Urothelium cell line (cell line): ENCODE measurements around the gene METTL9.
"Not testable (repeated sequence)": the region's sequence is repeated elsewhere in the genome, so short reads cannot be mapped to it uniquely, and the experiment has no call there.

ENCODE experiments used
- DNase-seq: peaks from one replicate; pipeline ENCODE4 v3.0.0; 2011; ENCODE audit warnings: low spot score, mixed read lengths
- FAIRE-seq: peaks from 2 replicates; lab custom pipeline; 2011; peaks lifted over from hg19 to GRCh38; lab: Jason Lieb, UNC

METTL9 gene

DNA sequence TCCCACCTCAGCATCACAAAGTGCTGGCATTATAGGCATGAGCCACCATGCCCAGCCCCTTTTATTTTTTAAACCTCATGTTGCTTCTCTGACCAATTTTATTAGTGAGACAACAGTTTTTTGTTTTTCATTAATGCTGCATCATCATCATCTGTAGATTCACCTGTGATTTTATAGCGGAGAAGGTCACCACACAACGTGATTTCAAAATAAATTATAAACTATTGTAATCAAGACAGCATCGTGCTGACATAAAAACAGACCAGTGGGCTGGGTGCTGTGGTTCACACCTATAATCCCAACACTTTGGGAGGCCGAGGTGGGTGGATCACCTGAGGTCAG is 28.7 kb upstream of the METTL9 start:
- no peak for DNase-seq

DNA sequence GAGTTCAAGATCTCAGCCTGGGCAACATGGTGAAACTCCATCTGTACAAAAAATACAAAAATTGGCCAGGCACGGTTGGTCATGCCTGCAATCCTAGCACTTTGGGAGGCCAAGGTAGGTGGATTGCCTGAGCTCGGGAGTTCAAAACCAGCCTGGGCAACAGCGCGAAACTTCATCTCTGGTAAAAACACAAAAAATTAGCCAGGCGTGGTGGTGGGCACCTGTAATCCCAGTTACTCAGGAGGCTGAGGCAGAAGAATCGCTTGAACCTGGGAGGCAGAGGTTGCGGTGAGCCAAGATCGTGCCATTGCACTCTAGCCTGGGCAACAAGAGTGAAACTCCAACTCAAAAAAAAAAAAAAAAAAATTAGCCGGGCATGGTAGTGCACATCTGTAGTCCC is 25.9 kb upstream of the METTL9 start:
- FAIRE-seq, DNase-seq: not testable (repeated sequence)

More for the DNA sequence above, 28.7 kb upstream of the METTL9 start:
- no peak for FAIRE-seq

DNA sequence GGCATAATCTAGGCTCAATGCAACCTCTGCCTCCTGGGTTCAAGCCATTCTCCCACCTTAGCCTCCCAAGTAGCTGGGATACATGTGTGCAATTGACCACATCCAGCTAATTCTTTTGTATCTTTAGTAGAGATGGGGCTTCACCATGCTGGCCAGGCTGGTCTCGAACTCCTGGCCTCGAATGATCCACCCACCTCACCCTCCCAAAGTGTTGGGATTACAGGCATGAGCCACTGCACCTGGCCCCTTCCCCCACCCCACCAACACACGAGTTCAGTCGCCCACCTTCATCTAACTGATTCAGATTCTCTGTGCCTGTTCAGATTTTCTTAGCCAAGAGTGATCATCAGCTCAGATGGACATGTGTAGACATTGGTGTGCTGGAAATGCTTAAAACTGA is 25.0 kb upstream of the METTL9 start:
- DNase-seq: no peak
- FAIRE-seq: no peak

DNA sequence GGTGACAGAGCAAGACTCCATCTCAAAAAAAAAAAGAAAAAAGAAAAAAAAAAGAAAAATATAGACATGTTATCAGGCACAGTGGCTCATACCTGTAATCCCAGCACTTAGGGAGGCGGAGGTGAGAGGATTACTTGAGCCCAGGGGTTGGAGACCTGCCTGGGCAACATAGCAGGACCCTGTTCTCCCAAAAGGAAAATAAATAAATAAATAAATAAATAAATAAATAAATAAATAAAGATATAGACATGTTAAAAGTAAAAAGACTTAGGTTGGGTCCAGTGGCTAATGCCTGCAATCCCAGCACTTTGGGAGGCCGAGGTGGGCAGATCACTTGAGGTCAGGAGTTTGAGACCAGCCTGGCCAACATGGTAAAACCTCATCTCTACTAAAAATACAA is 23.1 kb upstream of the METTL9 start:
- not testable (repeated sequence) for DNase-seq, FAIRE-seq

DNA sequence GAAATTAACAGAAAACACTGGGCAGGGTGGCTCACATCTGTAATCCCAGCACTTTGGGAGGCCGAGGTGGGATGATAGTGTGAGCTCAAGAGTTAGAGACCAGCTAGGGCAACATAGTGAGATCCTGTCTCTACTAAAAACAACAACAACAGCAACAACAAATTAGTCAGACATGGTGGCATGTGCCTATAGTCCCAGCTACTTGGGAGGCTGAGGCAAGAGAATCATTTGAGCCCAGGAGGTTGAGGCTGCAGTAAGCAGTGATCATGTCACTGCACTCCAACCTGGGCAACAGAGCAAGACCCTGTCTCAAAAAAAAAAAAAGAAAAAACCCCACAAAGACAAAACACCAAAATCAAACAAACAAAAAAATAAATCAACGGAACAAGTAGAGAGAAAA is 21.9 kb upstream of the METTL9 start:
- not testable (repeated sequence) for FAIRE-seq, DNase-seq

DNA sequence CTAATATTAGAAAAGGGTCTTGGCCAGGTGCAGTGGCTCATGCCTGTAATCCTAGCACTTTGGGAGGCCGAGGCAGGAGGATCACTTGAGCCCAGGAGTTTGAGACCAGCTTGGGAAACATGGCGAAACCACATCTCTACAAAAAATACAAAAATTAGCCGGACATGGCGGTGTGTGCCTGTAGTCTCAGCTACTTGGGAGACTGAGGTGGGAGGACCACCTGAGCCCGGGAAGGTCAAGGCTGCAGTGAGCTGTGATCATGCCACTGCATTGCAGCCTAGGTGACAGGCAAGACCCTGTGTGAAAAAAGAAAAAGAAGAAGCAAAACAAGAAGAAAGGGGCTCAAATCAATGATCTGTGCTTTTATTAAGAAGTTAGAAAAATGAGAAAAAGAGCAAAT is 21.1 kb upstream of the METTL9 start:
- DNase-seq, FAIRE-seq: not testable (repeated sequence)

DNA sequence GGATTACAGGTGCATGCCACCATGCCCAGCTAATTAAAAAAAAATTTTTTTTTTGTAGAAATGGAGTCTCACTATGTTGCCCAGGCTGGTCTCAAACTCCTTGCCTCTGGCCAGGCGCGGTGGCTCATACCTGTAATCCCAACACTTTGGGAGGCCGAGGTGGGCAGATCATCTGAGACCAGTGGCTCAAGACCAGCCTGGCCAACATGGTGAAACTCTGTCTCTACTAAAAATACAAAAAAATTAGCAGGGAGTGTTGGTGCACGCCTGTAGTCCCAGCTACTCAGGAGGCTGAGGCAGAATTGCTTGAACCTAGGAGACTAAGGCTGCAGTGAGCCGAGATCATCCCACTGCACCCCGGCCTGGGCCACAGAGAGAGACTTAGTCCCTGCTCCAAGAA is 19.2 kb upstream of the METTL9 start:
- FAIRE-seq, DNase-seq: not testable (repeated sequence)

DNA sequence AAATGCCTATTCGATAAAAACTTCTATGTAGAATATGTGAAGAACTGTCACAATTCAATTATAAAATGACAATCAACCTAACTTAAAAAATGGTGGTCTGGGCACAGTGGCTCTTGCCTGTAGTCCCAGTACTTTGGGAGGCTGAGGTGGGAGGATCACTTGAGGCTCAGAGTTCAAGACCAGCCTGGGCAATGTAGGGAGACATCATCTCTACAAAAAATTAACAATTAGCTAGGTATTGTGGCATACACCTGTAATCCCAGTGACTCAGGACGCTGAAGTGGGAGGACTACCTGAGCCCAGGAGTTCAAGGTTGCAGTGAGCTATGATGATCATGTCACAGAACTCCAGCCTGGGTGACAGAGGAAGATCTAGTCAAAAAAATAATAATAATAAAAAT is 18.6 kb upstream of the METTL9 start:
- DNase-seq (no peak), FAIRE-seq (no peak)

DNA sequence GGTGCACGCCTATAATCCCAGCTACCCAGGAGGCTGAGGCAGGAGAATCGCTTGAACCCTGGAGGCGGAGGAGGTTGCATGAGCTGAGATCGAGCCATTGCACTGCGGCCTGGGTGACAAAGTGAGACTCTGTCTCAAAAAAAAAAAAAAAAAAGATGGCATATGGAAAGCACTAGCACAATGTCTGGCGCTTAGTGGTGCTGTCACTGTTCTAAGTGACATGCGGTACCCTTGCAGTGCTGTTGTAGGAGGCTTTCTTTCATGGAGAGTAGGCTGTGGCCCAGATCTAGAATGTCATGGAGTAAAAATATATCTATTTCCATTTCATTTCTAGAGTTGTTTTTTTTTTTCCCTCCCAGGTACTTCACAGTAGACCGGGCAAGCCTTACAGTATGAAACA is 14.6 kb upstream of the METTL9 start:
- no peak for DNase-seq
- FAIRE-seq: no peak

DNA sequence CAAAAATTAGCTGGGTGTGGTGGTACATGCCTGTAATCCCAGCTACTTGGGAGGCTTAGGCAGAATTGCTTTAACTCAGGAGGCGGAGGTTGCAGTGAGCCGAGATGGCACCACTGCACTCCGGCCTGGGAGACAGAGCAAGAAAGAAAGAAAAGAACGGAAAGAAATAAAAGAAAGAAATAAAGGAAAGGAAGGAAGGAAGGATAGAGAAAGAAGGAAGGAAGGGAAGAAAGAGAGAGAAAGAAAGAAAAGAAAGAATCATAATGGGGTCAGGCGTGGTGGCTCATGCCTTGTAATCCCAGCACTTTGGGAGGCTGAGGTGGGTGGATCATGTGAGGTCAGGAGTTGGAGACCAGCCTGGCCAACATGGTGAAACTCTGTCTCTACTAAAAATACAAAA is 10.8 kb upstream of the METTL9 start:
- FAIRE-seq: not testable (repeated sequence)

DNA sequence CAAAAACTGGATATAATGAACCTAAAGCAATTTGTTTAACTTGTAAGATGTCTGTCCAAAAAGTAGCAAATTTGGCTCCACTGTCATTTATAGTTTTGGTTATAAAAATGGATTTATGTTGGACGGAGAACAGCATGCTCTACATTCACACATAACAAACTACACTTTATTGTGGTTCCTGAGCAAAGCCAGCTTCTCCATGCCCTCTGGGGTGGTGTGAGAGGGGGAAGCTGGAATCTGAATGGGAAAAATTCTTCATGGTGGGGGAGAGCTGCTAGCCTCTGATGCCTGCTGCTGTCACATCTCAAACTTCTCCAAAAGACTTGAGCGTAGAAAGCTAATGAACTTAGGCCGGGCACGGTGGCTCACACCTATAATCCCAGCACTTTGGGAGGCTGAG is 9.8 kb upstream of the METTL9 start:
- FAIRE-seq: no peak
- DNase-seq: no peak

More for the DNA sequence above, 10.8 kb upstream of the METTL9 start:
- not testable (repeated sequence) for DNase-seq

DNA sequence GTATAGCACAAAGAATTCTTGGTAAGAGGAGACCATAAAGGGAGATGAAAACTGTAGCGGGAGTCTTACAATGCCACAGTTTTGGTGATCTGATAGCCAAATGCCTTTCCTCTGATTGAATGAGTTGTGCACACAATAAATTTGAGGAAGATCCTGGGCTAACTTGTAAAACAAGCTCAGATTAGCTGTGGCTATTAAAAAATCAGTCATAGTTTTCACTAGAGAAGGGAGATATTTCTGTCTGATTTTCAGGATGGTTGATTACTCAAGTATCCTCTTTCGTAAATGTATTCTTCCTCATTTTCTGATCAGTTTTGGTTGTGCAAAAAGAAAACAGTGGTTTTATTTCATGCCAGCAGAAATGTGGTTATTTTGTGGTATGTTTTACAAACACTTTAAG is 9.1 kb upstream of the METTL9 start:
- no peak for FAIRE-seq
- DNase-seq: no peak

DNA sequence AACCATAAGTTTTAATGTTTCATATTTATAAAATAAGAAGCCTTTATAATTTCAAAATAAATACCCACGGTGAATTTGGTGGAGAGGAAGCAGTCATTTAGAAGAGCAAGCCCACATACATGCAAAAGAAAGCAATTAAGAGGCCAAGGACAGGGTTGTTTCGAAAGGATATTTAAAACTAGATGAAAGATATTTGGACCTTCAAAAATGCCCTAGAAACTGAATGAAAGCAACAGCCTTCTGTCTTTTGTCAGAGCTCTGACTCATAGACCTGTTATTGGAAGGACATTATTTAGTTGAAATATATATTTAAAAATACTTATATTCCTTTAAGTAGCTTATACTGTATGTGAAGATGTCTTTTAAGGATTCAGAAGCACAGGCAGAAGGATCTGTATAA is 8.6 kb upstream of the METTL9 start:
- FAIRE-seq (no peak), DNase-seq (no peak)

DNA sequence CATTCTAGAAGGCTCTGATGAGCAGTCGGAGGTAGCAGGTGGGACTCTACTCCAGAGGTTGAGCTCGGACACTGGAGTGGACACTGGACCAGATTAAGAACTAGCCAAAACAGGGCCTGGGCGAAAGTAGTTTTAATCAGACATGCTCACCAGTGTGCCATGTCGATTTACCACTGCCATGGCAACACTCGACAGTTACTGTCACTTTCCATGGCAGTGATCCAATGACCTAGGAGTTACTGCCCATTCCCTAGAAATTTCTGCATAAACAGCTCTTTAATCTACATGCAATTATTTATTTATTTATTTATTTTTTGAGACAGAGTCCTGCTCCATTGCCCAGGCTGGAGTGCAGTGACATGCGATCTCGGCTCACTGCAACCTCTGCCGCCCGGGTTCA is 7.2 kb upstream of the METTL9 start:
- FAIRE-seq: no peak

DNA sequence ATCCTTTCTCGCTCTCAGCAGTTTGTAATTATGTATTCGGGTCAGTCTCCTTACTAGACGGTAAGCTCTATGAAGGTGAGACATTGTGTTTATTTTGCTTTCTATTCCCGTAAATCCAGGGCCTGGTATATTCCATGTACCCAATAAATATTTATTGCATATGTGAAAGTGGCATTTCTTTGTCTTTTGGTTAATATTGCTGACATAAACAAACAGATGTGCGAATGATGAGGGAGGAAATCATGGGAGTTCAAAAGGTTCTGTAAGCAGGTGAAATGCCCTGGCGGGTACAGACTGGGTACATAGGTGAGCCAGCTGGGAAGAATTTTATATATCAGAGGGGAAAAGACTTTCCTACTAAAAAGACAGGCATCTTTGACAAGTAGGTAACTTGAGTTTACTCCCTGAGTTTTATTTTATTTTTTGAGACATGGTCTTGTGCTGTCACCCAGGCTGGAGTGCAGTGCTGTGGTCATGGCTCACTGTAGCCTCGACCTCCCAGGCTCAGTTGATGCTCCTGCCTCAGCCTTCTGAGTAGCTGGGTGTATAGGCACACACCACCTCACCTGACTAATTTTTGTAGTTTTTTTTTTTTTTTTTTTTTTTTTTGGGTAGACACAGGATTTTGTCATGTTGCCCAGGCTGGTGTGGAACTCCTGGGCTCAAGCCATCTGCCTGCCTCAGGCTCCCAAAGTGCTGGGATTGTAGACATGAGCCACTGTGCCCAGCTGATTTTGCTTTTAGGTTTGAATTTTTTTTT is 5.7 kb upstream of the METTL9 start:
- FAIRE-seq (no peak), DNase-seq (no peak)

More for the DNA sequence above, 7.2 kb upstream of the METTL9 start:
- no peak for DNase-seq

DNA sequence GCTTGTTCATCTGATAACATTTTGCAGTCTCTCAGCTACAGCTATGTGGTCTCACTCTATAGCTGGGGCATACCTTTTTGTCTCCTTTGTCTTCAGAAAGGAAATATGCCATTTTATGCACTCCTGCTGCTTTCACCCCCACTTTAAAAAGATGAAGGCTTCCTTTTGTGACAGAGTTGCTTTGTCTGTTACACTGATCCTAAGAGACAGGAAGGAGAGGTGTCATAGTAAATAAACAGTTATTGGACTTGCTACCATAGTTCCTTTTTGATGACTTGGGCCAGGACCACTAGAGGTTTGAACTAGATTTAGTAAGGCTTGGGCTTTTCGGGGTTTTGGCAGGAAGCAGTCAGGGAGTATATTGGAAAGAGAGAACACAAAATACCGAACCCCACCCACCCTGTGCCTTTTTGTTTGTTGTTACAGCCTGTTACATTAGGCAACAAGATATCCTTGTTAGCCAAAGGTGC is 1.8 kb upstream of the METTL9 start:
- DNase-seq: no peak
- no peak for FAIRE-seq

DNA sequence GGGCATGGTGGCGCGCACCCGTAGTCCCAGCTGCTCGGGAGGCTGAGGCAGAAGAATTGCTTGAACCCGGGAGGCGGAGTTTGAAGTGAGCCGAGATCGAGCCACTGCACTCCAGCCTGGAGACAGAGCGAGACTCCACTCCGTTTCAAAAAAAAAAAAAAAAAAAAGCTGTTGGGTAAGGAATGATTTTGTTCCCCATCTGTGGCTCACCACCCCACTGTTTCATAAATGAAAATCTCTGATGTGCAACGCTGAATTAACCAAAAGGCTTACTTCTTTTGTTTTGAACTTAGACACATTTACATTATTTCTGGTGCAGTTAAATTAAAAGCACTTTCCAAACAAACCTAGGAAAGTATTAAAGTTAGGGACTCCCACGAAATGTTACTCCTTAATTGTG is 1.2 kb upstream of the METTL9 start:
- DNase-seq (no peak), FAIRE-seq (no peak)

DNA sequence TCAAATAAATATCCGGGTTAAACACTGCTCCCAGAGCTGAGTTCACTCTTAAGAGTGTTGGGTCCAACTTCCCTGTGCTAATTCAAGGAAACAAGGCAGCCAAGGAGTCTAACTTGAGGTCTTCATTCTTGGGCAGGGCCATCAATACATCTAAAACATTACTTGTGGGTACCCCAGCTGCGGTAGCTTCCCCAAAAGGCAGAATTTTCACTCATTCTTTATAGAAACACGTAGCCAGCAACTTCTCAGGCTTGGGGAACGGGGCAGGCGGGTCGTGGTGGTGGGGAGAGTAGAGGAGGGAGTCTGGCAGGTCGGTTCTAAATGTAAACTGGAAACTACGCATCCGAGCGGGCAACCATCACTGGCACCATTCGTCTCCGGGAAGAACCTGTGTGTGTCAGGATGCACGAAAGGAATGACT is 666 bp upstream of the METTL9 start:
- FAIRE-seq: no peak
- no peak for DNase-seq

DNA sequence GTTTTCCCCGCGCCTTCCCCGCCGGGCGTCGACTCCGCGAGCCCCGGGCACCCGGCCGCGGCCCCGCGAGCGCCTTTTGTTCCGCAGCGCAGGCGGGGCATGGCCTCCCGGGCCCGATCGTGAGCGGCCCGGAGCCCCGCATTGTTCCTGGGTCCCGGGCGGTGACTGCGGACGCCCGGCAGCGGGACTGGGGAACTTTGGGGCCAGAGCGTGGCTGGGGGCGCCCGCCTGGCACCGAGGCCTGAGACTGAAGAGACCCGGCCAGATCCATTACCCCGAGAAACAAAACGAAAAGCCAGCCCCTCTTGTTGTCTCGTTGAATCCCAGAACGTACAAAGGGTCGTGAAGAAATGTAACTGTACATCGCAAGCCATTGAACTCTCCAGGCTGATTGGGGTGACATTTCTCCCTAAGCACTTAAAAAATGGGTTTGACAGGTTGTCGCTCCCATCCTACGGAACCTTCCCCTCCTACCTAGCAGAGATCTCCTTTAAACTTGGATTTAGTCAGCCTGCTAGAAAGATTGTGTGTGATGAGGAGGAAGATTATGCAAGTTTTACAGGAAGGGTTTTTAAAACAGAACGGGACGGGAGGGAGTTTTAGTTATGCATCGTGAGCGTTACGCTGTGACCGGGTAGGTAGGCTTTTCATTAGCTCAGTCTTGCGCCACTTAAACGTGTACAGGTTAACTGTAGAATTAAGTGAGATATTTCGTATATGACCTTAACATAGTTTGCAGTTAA is 825 bp downstream of the METTL9 start:
- FAIRE-seq: no peak
- peak; percentile 7 for DNase-seq

DNA sequence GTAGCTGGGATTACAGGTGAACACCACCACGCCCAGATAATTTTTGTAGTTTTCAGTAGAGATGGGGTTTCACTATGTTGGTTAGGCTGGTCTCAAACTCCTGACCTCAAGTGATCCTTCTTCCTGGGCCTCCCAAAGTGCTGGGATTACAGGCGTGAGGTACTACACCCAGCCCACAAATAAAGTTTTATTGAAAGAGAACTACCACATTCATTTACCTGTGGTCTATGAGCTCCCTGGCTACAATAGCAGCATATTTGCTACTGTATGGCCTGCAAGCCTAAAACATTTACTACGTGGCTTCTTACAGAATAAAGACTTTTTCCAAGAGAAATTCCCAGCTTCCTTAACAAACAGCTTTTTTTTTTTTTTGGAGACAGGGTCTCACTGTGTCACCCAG is 3.4 kb downstream of the METTL9 start:
- no peak for FAIRE-seq

DNA sequence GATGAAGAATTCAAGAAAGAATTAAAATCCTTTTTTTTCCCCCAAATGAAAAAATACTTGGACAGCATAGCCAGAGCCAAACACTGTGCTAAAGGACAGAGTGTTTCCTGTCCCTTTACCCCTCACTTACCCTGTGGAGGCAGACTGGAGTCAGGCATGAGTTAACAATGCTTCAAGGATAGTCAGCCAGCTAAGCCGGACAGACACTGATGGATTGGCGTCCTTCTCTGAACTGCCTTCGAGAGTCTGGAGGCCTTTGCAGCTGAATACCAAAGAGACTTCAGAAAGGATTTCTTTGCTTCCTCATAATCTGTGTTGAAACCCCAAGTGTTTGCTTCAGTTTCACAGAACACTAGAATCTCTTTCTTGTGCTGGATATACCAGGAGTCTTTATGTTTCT is 4.6 kb downstream of the METTL9 start:
- no peak for DNase-seq
- no peak for FAIRE-seq

More for the DNA sequence above, 3.4 kb downstream of the METTL9 start:
- DNase-seq: no peak

DNA sequence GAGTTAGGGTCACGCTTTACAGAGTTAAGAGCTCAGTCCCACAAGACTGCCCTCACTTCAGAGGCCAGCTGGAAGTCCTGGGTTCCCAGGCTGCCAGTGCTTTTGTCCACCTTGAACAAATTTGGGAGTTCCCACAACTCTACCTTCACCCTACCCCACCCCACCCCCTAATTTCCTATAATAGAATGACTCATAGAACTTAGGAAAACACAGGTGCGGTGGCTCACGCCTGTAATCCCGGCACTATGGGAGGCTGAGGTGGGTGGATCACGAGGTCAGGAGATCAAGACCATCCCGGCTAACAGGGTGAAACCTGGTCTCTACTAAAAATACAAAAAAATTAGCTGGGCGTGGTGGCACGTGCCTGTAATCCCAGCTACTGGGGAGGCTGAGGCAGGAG is 6.5 kb downstream of the METTL9 start:
- FAIRE-seq, DNase-seq: not testable (repeated sequence)
